Chondrocyte (in vitro differentiated cells): ENCODE results near the gene CCDC24. TPM values are rescaled to one million over a fixed set of nuclear protein-coding genes. Genes with fewer than 3 reads are reported as not detected.
A peak's percentile ranks its signal among the peaks of the same experiment; 100 is the strongest.

ENCODE experiments used
- DNase-seq: peaks from one replicate; pipeline ENCODE4 v3.0.0; 2021; ENCODE audit warnings: mixed read lengths, low spot score
- H3K27ac Mint-ChIP-seq: one replicate; pipeline ENCODE4 v1.8.0; 2021; ENCODE audit warnings: mild to moderate bottlenecking, moderate library complexity, mixed read lengths; ENCODE audit not compliant: unreplicated experiment
- H3K27me3 Mint-ChIP-seq: 2 replicates; pipeline ENCODE4 v1.8.0; 2021; ENCODE audit warnings: low read depth, mixed read lengths
- H3K36me3 Mint-ChIP-seq: 2 replicates; pipeline ENCODE4 v1.8.0; 2021; ENCODE audit warnings: low read depth, mixed read lengths
- H3K4me1 Mint-ChIP-seq: 2 replicates; pipeline ENCODE4 v1.8.0; 2021; ENCODE audit warnings: low read depth, mild to moderate bottlenecking, mixed read lengths
- H3K4me3 Mint-ChIP-seq: one replicate; pipeline ENCODE4 v1.8.0; 2021; ENCODE audit warnings: mild to moderate bottlenecking, moderate library complexity, mixed read lengths; ENCODE audit not compliant: unreplicated experiment
- H3K9me3 Mint-ChIP-seq: 2 replicates; pipeline ENCODE4 v1.8.0; 2021; ENCODE audit warnings: low read depth, mixed read lengths
- CTCF ChIP-seq: fragments of 200-600 bp; sonication (generic); IDR thresholded peaks from 2 replicates; pipeline ENCODE4 v1.5.0; 2021; ENCODE audit warnings: antibody characterized with exemption, mild to moderate bottlenecking, moderate library complexity
- total RNA-seq: library from RNA; stranded (reverse); gene quantifications from 3 replicates; pipeline ENCODE4 v1.2.1, GENCODE V29; 2021

CCDC24 gene
- total RNA-seq, 1 donor from 2014 or later: 6.3 TPM

- TF ChIP-seq CTCF: no peak
These were observed 20.9 kb upstream of the CCDC24 start for GRCh38 chr1:43970502-43970901.

GRCh38 chr1:43970911-43971310 is 20.5 kb upstream of the CCDC24 start:
- H3K4me3 Mint-ChIP-seq: peak overlapping the region; percentile 98
- TF ChIP-seq CTCF: no peak
- H3K9me3 Mint-ChIP-seq: peaks cover 7% of the 10 kb centered on the region
- H3K27ac Mint-ChIP-seq: no peak overlapping the region
- H3K27me3 Mint-ChIP-seq: no peaks in the 10 kb centered on the region
- peaks cover 29% of the 10 kb centered on the region for H3K4me1 Mint-ChIP-seq
- peaks cover 9% of the 10 kb centered on the region for H3K36me3 Mint-ChIP-seq
- DNase-seq: no peak

More at GRCh38 chr1:43970502-43970901, 20.9 kb upstream of the CCDC24 start:
- Mint-ChIP-seq H3K9me3 (peaks cover 7% of the 10 kb centered on the region), H3K27ac (no peak overlapping the region), H3K4me1 (peaks cover 26% of the 10 kb centered on the region), H3K4me3 (peak overlapping the region; percentile 98), H3K27me3 (no peaks in the 10 kb centered on the region), H3K36me3 (peaks cover 9% of the 10 kb centered on the region)
- no peak for DNase-seq

- peaks cover 35% of the 10 kb centered on the region for H3K4me1 Mint-ChIP-seq
- peak overlapping the region; percentile 98 for H3K4me3 Mint-ChIP-seq
- H3K27me3 Mint-ChIP-seq: no peaks in the 10 kb centered on the region
- TF ChIP-seq CTCF: no peak
- peaks cover 7% of the 10 kb centered on the region for H3K9me3 Mint-ChIP-seq
- H3K36me3 Mint-ChIP-seq: peaks cover 11% of the 10 kb centered on the region
- DNase-seq: no peak
- H3K27ac Mint-ChIP-seq: no peak overlapping the region
These were observed 19.9 kb upstream of the CCDC24 start for GRCh38 chr1:43971336-43971980.

GRCh38 chr1:43973981-43974442 is 17.4 kb upstream of the CCDC24 start:
- Mint-ChIP-seq H3K27me3 (no peaks in the 10 kb centered on the region), H3K4me3 (peak overlapping the region; percentile 92), H3K4me1 (peaks cover 59% of the 10 kb centered on the region), H3K27ac (peak overlapping the region; percentile 96), H3K9me3 (no peaks in the 10 kb centered on the region), H3K36me3 (peaks cover 18% of the 10 kb centered on the region)
- no peak for DNase-seq
- TF ChIP-seq CTCF: no peak

GRCh38 chr1:43974443-43975248 is 16.8 kb upstream of the CCDC24 start, which contains the start of gene ATP6V0B:
Gene ATP6V0B, plus strand, starts transcription at chr1:43974960. Its CDS starts 81 bp downstream, at chr1:43975041.
- DNase-seq: peak; percentile 99
- Mint-ChIP-seq H3K4me3 (peak within 1 kb of the TSS; percentile 92), H3K27ac (peak within 1 kb of the TSS; percentile 96), H3K4me1 (peaks cover 53% of the 10 kb centered on the region), H3K36me3 (peaks cover 18% of the 10 kb centered on the region), H3K27me3 (no peaks in the 10 kb centered on the region), H3K9me3 (no peaks in the 10 kb centered on the region)
- TF ChIP-seq CTCF: peak; percentile 44
